Fibroblast of mammary gland (primary cell): ENCODE measurements around the gene LSM7.
"Not testable (repeated sequence)": the region's sequence is repeated elsewhere in the genome, so short reads cannot be mapped to it uniquely, and the experiment has no call there.

ENCODE experiments used
- DNase-seq: peaks from one replicate; pipeline ENCODE4 v3.0.0-alpha.2; 2010; ENCODE audit warnings: low read depth
- H3K4me3 ChIP-seq: 2 replicates; pipeline ENCODE4 v1.5.1; 2011; ENCODE audit warnings: low read depth, mild to moderate bottlenecking, low read length, moderate library complexity; ENCODE audit not compliant: control insufficient read depth
- TF ChIP-seq, protein P1 (sequence below): conservative IDR thresholded peaks from 2 replicates; pipeline ENCODE4 v1.5.1; 2011; ENCODE audit warnings: low read depth, low read length, inconsistent platforms; ENCODE audit not compliant: control insufficient read depth, insufficient read depth

LSM7 gene

GRCh38 chr19:2354670-2355069 is 26.3 kb upstream of the LSM7 start:
- TF ChIP-seq, protein P1, sequence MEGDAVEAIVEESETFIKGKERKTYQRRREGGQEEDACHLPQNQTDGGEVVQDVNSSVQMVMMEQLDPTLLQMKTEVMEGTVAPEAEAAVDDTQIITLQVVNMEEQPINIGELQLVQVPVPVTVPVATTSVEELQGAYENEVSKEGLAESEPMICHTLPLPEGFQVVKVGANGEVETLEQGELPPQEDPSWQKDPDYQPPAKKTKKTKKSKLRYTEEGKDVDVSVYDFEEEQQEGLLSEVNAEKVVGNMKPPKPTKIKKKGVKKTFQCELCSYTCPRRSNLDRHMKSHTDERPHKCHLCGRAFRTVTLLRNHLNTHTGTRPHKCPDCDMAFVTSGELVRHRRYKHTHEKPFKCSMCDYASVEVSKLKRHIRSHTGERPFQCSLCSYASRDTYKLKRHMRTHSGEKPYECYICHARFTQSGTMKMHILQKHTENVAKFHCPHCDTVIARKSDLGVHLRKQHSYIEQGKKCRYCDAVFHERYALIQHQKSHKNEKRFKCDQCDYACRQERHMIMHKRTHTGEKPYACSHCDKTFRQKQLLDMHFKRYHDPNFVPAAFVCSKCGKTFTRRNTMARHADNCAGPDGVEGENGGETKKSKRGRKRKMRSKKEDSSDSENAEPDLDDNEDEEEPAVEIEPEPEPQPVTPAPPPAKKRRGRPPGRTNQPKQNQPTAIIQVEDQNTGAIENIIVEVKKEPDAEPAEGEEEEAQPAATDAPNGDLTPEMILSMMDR, result no peak
- DNase-seq, result no peak
- H3K4me3 ChIP-seq, result no peak overlapping the region

GRCh38 chr19:2353887-2354592 is 25.7 kb upstream of the LSM7 start:
- H3K4me3 ChIP-seq, result no peak overlapping the region
- no peak for DNase-seq
- TF ChIP-seq, protein P1, result no peak

DNA sequence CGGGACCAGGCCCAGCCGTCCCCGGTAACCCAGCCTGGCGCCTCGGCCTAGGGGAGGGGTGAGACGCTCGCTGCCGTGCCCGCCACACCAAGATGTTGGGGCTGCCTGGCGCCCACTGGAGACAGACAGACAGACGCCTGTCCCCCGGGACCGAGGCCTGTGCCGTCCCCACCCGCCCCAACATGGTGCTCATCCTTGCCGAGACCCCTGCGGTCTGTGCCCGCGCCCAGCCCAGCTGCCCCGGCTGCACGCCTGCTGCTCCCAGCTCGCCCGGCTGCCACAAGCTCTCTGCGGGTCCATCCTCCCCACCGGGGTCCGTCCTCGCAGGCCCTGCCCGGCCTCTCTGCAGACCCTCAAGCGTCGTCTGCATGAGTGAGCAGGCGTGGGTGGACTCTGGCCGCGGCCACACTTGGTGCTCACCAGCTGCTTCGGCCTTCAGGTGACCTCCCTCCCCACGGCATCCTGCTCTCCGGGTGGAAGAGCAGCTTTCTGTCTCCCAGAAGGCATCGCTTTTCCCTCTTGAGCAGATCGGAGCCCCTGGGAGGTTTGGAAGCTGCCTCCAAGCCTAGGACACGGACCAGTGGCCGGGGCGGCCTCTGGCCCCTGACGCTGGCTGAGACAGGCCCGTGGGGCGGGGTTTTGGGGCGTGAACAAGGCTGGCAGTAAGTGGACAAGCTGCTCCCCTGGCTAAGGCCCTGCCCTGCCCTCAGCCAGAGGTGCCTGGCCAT is 24.9 kb upstream of the LSM7 start:
- no peak overlapping the region for H3K4me3 ChIP-seq
- TF ChIP-seq, protein P1, result no peak
- no peak for DNase-seq

GRCh38 chr19:2352121-2352520 is 23.7 kb upstream of the LSM7 start:
- no peak overlapping the region for H3K4me3 ChIP-seq
- no peak for DNase-seq
- TF ChIP-seq, protein P1, result no peak

GRCh38 chr19:2351591-2351990 is 23.2 kb upstream of the LSM7 start:
- no peak overlapping the region for H3K4me3 ChIP-seq
- DNase-seq, result no peak
- TF ChIP-seq, protein P1, result no peak

DNA sequence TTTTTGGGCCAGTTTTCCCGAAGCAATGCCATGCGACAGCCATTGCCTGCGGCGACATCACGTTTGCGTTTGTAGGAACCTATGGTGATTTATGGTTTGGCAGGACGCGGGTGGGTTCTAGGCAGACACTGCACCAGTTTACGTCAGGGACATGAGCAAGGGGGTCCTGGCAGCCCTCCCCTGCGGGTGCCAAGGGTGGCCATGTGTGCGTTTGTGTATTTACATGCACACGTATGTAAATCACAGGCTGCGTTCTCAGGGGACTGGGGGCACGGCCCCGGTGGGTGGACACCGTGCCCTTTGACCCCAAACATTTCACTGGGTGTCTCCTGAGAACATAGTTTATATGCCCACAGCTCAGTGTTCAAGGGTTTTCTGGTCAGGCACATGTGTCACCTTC is 22.3 kb upstream of the LSM7 start:
- no peak for DNase-seq
- TF ChIP-seq, protein P1, result no peak
- no peak overlapping the region for H3K4me3 ChIP-seq

GRCh38 chr19:2349818-2350217 is 21.4 kb upstream of the LSM7 start:
- not testable (repeated sequence) for H3K4me3 ChIP-seq, DNase-seq
